ENCODE measurements around the gene FIP1L1.
"Not testable (repeated sequence)": the region's sequence is repeated elsewhere in the genome, so short reads cannot be mapped to it uniquely, and the experiment has no call there.

FIP1L1 gene, protein sequence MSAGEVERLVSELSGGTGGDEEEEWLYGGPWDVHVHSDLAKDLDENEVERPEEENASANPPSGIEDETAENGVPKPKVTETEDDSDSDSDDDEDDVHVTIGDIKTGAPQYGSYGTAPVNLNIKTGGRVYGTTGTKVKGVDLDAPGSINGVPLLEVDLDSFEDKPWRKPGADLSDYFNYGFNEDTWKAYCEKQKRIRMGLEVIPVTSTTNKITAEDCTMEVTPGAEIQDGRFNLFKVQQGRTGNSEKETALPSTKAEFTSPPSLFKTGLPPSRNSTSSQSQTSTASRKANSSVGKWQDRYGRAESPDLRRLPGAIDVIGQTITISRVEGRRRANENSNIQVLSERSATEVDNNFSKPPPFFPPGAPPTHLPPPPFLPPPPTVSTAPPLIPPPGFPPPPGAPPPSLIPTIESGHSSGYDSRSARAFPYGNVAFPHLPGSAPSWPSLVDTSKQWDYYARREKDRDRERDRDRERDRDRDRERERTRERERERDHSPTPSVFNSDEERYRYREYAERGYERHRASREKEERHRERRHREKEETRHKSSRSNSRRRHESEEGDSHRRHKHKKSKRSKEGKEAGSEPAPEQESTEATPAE

GRCh38 chr4:53377319-53378170 is at the start of gene FIP1L1:
Gene FIP1L1, plus strand, starts transcription at chr4:53377641. Its CDS starts 198 bp downstream, at chr4:53377839.
- peak; percentile 97 for DNase-seq

DNA sequence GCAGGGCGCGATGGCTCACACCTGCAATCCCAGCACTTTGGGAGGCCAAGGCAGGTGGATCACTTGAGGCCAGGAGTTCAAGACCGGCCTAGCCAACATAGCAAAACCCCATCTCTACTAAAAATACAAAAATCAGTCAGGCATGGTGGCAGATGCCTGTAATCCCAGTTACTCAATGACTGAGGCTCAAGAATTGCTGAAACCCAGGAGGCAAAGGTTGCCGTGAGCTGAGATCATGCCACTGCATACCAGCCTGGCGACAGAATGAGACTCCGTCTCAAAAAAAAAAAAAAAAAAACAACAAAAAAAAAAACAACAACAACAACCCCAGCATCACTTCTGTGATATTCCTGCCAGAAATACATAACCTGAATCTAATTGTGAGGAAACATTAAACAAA is 42.5 kb upstream of the FIP1L1 start:
- DNase-seq: not testable (repeated sequence)

DNA sequence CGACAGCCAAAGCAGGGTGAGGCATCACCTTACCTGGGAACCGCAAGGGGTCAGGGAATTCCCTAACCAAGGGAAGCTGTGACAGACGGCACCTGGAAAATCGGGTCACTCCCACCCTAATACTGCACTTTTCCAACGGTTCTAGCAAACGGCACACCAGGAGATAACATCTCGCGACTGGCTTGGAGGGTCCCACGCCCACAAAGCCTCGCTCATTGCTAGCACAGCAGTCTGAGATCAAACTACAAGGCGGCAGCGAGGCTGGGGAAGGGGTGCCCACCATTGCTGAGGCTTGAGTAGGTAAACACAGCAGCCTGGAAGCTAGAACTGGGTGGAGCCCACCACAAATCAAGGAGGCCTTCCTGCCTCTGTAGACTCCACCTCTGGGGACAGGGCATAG is 37.3 kb upstream of the FIP1L1 start:
- DNase-seq: not testable (repeated sequence)

DNA sequence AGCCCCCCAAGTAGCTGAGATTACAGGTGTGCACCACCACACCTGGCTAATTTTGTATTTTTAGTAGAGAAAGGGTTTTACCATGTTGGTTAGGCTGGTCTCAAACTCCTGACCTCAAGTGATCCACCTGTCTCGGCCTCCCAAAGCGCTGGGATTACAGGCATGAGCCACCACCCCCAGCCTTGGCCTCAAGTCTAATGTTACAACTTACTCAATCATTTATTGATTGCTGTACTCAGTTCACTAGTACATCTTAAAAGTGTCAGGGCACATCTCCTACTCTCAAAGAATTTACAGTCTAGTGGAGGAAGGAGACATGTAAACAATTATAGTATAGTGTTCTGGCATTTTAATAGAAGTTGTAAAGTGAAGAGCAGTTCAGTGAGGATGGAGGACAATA is 31.0 kb upstream of the FIP1L1 start:
- DNase-seq: not testable (repeated sequence)

- DNase-seq: no peak
Observed at GRCh38 chr4:53346920-53347852, 30.3 kb upstream of the FIP1L1 start.

GRCh38 chr4:53348046-53348445 is 29.4 kb upstream of the FIP1L1 start:
- DNase-seq: no peak

DNA sequence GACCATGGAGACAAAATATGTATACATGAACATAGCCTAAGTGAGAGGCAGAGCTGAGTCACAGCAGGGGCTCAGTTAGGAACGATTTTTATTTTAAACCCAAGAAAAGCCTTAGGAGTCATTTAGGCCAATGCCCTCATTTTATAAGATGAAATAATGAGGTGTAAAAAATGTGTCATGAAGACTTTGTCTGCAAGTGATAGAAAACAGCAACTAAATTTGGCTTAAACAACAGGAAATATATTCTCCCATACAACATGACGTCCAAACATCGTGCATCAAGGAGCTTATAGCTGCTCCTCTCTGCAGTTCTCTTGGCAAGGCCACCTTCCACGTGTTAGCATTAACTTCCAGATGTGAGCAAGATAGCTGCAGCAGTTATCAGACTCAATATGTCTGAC is 28.4 kb upstream of the FIP1L1 start:
- no peak for DNase-seq

GRCh38 chr4:53354012-53354722 is 23.3 kb upstream of the FIP1L1 start:
- DNase-seq: no peak

- no peak for DNase-seq
Observed at GRCh38 chr4:53355930-53356521, 21.4 kb upstream of the FIP1L1 start.

DNA sequence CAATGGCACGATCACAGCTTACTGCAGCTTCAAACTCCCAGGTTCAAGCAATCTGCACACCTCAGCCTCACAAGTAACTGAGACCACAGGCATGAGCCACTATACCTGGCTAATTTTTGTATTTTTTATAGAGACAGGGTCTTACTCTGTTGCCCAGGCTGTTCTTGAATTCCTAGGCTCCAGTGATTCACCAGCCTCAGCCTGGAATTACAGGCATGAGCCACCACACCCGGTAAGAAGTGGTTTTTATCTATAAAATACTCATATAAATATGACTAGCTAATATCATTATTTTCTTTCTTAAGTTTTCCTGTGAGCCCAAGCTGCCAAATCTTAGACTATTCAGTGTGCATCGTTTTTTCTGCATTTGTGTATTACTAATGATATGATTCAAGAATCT is 16.0 kb upstream of the FIP1L1 start:
- DNase-seq: no peak

DNA sequence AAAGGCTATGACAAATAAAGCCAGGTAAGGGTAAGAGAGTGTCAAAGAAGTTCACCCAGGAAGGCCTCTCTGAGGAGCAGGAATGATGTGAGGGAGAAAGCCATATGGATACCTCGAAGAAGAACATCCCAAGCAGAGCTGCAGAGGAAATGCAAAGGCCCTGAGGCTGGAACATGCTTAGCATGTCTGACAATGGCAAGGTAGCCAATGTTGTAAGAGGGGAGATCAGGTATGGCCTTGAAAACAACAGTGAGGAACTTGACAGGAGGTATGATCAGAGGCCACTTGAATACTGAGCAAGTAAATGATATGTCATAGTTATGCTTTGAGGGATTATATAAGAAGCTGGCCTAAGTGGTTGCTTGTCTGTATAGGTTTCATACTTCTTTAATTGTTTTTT is 15.3 kb upstream of the FIP1L1 start:
- no peak for DNase-seq

GRCh38 chr4:53364624-53365023 is 12.8 kb upstream of the FIP1L1 start:
- no peak for DNase-seq

GRCh38 chr4:53365121-53365485 is 12.3 kb upstream of the FIP1L1 start:
- no peak for DNase-seq

DNA sequence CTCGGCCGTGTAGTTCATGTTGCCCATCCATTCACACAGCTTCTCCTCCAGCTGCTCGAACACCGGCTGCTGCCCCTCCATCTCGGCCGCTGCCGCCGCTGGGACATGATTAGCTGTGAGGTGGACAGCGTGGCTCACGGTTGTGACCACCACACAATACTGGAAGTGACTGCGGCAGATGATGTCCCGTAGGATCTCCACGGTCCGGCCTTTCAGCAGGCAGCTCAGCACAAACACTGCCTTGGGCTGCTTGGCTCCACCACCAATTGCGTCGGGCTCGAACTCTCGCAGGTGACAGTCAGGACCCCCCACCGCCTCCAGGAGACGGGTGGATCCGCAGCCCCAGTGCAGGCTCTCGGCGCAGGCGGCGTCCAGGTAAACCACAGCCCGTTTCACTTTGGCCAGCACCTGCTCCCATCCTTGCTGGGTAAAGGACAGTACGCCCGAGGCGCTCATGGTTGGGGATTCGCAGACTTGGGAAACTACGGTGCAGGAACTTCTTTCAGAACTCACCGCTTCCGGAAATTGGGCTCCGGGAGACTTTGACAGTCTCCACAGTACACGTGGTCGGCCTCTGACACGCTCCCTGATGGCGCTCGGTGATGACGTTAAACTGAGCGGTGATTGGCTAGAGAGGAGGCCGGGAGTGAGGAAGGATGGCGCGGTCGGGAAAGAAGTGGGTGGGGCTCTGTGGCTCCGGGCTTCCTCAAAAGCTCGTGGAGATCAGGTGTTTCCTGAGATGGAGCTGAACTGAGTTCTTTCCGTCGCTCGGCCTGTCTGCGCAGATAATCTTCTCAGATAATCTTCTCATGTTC is 11.7 kb upstream of the FIP1L1 start, which contains the start of gene SCFD2:
SCFD2 (minus strand) TSS at position 576 of the 815 bp plus-strand sequence.
- peak; percentile 95 for DNase-seq

DNA sequence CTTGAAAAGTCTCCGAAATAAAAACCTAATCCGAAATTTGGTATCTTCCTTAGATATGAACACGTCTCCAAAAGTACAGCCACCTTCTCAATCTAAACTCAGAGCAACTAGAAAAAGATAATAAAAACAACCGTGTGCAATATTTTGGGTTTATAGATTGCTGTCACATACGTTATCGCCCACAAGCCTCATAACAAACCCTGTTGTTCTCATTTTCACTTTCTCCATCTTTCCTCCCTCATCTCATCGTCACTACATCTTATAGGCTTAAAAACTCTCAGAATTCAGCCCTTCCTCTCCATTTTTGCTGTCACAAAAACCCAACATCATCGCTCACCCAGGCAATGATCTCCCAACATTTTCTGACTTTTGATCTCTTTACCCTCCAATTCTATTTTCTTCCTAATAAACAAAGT is 11.1 kb upstream of the FIP1L1 start:
- no peak for DNase-seq

GRCh38 chr4:53367721-53368120 is 9.7 kb upstream of the FIP1L1 start:
- DNase-seq: no peak

DNA sequence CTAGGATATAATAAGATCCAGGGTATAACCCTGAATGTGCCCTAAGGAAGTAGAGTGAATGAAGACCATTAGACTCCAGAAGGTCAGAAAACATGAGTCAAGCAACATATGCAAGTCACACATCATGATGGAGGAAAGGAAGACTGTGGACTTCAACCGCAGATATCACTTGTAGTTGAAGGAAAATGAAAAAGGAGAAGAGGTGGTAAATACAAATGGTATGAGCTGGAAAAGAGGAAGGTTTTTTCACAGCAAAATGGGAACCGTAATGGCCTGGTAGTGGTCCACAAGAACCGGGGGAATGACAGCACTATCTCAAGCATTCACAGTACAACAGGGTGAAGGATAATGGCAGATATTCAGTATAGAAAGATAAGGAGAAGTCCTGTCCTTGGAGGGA is 6.4 kb upstream of the FIP1L1 start:
- DNase-seq: no peak

GRCh38 chr4:53371843-53372521 is 5.5 kb upstream of the FIP1L1 start:
- no peak for DNase-seq

- no peak for DNase-seq
Observed at GRCh38 chr4:53374777-53375258, 2.6 kb upstream of the FIP1L1 start.

- no peak for DNase-seq
Observed at GRCh38 chr4:53376900-53377299, 541 bp upstream of the FIP1L1 start.

All from retina (tissue), 1 donor.